Ecto neural progenitor cell (in vitro differentiated cells): ENCODE results near the gene KRTAP10-2.
A peak's percentile ranks its signal among the peaks of the same experiment; 100 is the strongest.
"Not testable (repeated sequence)": the region's sequence is repeated elsewhere in the genome, so short reads cannot be mapped to it uniquely, and the experiment has no call there.

Source experiments
- DNase-seq: peaks from one replicate; pipeline ENCODE4 v3.0.0-alpha.2; 2018; ENCODE audit warnings: low spot score

Gene KRTAP10-2

DNA sequence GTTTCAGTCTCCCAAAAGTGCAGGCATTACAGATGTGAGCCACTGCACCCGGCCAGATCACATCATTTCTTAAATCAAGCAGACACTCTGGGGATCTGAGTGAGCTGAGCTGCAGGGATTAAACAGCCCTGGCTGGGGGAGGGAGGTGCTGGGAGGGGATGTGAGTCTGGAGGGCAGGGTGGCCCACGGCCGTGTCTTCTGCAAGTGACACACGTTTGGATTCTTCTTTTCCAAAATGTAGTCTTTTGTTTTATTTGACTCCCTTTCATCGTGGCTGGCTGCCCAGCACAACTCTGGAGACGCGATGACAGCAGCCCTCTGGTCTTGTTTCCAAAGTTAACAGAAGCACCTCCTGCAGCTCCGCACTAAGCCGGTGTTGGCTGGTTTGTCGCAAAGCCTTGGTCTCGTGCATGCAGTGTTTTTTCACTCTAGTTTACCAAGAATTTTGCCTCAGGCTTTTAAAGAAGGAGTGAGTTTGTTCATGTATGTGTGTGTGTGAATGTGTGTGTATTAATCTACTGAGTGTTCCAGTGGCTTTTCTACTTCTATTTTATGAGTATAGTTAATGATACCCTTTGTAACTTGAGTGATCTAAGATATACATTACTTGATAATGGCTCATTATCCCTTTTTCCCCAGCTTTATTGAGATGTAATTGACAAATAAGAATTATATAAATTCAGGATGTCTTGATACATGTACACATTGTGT lies 31.9 kb upstream of the KRTAP10-2 start:
- peak; percentile 66 for DNase-seq

DNA sequence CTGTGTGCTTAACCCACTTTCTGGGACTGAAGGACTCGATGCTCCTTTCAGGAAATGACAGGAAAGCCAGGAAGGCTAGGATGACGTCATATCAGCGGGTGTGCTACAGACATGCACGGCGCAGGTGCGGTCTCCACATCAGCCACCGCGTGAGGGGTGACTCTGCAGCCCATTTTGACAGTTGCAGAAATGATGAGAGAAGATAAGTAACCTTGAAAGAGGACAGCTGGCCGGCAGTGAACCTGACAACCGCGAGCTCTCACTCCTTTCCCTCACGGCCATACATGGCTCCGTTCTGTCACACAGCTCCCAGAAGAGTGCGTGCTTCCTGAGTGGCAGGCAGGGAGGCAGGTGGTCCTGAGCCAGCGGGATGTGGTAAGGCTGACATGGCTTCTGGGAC lies 30.8 kb upstream of the KRTAP10-2 start:
- DNase-seq = peak; percentile 35

DNA sequence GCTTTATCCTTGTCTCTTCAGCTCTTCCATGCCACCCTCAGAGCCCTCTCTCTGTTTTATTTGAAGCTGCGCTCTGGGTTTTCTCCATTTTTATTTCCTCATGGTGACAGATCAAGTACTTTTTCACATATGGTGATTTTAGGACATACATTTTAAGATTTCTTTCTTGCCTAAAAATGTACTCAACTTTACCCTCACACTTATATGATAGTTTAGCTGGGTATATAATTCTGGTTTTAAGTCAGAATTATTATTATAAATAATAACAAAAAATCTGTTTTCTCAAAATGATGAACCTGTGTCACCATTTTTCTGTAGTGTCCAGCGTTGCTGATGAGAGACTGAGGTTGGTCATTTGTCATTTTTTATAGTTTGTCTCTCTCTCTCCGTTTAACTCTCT lies 29.9 kb upstream of the KRTAP10-2 start:
- DNase-seq = no peak

DNA sequence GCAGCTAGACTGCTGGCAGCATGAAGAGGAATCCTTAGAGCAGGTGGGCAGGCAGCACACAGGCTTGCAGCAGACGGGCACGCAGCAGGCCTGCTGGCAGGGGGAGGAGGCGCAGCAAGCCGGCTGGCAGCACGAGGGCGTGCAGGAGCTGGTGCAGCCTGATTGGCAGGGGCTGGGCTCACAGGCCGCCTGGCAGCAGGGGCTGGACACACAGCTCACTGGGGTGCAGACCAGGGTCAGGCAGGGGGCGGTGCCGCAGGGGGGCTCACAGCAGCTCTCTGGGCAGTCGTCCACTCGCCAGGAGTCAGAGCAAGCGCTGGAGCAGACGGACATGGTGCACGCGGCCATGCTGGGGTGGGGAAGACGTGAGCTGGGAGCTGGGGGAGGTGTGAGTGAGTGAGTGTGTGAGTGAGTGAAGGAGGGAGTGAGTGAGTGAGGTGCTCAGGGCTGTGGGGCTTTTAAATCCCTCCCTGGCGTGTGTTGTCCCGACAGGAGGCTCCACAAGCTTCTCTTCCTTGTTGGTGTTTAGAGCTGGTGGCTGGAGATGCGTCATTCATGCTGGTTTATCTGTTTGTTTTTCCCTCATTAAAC lies 29.0 kb upstream of the KRTAP10-2 start, which contains the start of gene KRTAP10-5:
KRTAP10-5 (minus strand) TSS at position 374 of the 591 bp plus-strand sequence; CDS start at position 348, 26 bp downstream.
- peak; percentile 48 for DNase-seq

DNA sequence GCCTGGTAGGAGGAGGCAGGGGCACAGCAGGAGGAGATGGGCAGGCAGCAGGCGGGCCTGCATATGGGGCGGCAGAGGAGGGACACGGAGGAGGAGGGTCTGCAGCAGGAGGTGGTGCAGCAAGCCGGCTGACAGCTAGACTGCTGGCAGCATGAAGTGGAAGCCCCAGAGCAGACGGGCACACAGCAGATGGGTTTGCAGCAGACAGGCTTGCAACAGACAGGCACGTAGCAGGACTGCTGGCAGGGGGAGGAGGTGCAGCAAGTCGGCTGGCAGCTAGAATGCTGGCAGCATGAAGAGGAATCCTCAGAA lies 28.5 kb upstream of the KRTAP10-2 start:
- peak; percentile 32 for DNase-seq

DNA sequence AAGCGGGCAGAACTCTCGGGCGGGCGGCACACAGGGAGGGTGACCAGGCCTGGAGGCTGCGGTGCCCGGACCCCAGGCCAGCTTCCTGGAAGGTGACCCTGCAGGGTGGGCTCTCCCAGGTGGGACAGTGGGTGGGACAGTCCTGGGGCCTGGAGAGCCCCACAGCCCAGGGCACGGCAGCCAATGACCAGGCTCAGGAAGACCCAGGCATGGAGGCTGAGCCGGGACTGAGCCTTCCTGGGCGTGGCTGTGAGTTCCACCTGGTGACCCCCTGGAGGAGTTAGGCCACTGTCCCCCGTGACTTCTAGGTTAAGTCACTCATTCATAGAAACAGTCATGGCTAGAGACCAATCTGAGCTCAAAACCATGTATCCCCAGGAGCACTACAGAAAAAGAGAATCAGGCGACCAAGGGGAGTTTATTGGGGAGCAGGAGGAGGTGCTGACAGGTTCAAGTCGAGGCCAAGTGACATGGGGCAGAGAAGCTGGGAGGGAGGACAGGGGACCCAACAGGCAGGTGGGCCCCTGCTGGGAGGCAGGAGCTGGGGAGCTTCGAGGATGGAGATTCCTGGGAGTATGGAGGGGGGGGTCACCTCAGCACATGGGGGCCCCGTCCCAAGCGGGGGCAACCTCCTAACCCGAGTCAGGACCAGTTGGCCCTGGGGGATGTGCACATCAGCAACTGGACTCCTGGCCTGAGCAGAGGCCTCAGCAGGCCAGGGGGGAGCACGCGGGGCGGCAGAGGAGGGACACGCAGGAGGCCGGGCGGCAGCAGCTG lies 27.9 kb upstream of the KRTAP10-2 start:
- DNase-seq = no peak

DNA sequence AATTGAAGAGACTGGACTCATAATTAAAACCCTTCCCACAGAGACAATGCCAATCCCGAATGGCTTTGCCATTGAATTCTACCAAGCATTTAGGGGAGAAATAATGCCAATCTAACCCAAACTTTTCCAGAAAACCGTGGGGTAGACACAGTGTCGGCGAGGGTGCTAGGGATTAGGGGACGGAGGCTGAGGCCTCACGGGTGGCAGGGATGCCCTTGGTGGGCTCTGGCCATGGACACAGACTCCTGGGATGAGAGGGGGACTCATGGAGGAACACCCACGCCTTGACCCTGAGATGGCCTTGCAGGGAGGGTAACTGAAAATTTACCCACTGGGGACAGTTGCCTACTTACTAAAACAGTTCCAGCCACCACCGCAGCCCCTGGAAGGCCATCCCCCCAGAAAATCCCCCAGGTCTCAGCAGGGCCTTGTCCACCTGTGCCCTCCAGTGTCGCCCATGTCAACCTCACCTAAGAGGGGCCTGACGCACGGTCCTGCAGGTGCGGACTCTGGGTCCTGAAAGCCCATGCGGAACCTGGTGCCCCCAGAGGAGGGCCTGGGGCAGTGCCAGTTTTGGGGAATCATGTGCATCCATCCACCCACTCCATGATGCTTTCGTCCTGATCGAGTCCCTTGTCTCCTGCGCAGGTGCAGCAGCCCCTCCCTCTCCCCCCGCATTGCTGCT lies 27.2 kb upstream of the KRTAP10-2 start:
- DNase-seq = no peak

DNA sequence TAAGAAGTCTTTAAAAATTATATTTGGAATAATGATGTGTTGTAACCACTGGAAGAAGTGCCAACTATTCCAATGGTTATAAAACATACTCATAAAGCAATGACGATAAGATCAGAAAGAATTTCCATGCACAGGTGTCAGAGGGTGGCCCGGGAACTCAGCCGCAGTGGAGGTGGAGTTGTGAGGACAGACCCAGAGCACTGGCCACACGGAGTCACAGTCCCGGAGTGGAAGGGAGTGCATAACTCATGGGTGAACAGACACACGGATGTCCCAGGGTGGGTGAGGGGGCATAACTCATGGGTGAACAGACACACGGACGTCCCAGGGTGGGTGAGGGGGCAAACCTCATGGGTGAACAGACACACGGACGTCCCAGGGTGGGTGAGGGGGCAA lies 24.7 kb upstream of the KRTAP10-2 start:
- no peak for DNase-seq

DNA sequence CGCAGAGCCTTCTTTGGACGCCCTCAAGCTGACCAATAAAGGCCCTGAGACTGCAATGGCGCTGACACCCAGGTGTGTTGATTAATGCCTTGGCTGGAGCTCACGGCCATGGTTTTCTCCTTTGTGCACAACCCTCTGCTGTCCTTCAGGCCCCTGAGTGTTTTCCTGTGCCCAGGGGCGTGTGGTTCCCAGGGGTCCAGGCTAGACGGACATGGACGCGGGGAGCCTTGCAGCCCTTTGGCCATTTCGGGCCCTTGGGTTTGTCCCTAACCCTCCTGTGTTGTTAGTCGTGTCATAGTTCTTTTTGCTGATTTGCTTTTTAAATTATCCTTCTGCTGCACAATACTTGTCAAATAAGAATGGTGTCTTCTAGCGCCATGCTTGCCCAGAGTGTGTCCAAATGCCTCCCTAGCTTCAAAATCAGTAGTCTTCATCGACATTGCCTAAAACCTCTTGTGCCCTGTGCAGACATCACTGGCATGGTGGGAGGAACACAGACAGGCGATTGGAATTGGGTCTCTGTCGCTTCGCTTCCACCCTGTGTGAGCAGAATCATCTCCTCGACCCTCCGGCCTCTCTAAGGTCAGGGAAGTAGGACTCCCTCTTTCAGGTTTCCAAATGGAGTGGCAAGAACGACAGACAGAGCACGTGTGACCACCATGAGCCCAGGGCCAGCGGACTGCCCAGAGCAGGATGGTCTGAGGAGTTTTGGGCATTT lies 24.2 kb upstream of the KRTAP10-2 start:
- peak; percentile 40 for DNase-seq

DNA sequence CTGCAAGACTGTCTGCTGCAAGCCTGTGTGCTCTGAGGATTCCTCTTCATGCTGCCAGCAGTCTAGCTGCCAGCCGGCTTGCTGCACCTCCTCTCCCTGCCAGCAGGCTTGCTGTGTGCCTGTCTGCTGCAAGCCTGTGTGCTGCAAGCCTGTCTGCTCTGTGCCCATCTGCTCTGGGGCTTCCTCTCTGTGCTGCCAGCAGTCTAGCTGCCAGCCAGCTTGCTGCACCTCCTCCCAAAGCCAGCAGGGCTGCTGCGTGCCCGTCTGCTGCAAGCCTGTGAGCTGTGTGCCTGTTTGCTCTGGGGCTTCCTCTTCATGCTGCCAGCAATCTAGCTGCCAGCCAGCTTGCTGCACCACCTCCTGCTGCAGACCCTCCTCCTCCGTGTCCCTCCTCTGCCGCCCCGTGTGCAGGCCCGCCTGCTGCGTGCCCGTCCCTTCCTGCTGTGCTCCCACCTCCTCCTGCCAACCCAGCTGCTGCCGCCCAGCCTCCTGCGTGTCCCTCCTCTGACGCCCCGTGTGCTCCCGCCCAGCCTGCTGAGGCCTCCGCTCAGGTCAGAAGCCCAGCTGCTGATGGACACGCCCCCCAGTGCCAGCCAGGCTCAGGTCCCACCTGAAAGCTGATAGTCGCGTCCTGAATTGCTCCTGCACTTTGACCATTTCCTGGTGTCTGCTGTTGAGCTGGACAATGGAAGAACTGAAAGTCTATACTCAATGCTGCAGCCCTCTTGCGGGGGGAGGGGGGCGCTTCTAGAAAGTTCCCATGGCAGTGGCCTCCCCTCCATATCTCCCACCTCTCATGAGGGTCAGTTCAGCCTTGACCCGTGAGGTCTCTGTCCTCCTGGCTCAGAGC lies 23.4 kb upstream of the KRTAP10-2 start:
- DNase-seq = peak; percentile 41

DNA sequence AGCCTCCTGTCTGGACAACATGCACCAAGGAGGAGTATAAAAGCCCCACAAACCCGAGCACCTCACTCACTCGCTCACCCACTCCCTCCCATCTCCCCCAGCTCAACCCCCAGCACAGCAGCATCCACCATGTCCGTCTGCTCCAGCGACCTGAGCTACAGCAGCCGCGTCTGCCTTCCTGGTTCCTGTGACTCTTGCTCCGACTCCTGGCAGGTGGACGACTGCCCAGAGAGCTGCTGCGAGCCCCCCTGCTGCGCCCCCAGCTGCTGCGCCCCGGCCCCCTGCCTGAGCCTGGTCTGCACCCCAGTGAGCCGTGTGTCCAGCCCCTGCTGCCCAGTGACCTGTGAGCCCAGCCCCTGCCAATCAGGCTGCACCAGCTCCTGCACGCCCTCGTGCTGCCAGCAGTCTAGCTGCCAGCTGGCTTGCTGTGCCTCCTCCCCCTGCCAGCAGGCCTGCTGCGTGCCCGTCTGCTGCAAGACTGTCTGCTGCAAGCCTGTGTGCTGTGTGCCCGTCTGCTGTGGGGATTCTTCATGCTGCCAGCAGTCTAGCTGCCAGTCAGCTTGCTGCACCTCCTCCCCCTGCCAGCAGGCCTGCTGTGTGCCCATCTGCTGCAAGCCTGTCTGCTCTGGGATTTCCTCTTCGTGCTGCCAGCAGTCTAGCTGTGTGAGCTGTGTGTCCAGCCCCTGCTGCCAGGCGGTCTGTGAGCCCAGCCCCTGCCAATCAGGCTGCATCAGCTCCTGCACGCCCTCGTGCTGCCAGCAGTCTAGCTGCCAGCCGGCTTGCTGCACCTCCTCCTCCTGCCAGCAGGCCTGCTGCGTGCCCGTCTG lies 22.5 kb upstream of the KRTAP10-2 start, which contains the start of gene KRTAP10-4:
KRTAP10-4 (plus strand) TSS at position 100 of the 827 bp plus-strand sequence; CDS start at position 130, 30 bp downstream.
- not testable (repeated sequence) for DNase-seq

DNA sequence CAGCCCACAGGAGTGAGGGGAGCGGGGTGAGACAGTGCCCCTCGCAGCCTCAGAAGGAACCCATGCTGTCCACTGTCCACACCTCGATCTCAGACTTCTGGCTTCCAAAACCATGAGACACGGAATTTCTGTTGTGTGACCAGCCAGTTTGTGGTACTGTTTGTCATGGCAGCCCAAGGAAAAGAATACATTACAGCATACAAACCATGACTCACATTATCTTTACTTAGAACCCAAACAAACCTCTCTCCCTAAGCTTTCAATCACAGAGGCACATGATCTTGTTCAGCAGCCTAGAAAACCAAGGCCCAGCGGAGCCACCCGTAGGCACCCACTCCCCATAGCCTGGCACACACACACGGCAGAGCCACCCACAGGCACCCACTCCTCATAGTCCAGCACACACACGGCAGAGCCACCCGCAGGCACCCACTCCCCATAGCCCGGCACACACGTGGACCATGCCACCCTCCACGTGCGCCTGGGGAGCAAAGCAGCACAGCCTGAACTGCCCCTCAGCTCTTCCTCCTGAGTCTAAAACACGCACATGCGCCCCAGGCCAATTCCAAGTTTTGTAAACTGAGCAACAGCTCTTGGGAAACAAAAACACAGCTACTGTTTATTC lies 21.8 kb upstream of the KRTAP10-2 start:
- DNase-seq = no peak

DNA sequence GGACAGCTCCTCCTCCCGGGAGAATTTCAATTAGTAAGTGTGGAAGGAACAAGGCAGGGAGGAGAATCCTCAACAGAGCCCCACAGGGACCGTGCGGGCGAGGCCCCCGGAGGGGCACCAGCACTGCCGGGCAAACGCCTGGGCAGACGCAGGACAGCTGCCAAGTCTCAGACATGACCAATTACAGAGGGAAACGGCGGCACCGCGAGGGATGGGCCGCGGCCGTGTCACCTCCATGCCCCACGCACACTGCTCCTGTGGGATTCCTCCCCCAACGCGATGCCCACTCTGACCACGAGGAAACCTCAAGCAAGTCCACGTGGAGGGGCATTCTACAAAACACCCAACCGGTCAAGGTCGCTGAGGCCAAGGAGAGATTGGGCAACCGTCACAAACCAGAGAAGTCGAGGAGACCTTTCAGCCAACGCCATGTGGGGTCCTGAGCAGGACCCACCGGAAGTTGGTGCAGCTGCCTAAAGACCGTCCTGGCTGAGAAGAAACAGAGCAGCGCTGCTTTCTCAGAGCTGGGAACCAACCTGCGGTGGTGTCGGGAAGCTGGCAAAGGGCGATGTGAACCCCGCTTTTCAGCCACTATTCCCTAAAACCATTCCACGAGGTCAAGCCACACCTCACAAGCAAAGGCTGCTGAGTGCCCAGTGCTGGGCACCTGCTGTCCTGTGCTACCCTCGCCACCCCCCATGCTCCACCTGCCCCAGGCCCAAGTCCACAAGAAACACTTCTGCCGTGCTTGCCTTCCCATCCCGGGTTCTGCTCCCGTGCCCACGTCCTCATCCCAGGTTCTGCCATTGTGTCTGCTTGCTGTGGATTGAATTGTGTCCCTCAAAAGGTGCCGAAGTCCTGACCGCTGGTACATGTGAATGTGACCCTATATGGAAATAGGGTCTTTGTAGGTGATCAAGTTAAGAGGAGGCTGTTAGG lies 20.8 kb upstream of the KRTAP10-2 start:
- no peak for DNase-seq

DNA sequence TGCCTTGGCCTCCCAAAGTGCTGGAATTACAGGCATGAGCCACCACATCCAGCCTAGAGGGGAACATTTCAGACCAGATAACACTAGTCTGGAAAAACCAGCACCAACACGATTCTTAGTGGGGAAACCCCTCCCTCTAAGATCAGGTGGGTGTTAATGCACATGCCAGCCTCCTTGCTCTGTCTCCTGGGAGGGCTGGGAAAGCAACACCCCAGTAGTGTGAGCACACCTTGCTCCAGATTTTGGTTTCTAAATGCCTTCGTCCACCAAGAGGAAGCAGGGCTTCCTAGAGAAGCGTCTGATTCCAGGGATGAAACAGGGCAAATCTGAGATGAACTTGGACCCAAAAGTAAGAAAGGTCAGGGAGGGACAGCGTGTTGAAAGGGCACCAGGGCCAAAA lies 20.0 kb upstream of the KRTAP10-2 start:
- DNase-seq = no peak

DNA sequence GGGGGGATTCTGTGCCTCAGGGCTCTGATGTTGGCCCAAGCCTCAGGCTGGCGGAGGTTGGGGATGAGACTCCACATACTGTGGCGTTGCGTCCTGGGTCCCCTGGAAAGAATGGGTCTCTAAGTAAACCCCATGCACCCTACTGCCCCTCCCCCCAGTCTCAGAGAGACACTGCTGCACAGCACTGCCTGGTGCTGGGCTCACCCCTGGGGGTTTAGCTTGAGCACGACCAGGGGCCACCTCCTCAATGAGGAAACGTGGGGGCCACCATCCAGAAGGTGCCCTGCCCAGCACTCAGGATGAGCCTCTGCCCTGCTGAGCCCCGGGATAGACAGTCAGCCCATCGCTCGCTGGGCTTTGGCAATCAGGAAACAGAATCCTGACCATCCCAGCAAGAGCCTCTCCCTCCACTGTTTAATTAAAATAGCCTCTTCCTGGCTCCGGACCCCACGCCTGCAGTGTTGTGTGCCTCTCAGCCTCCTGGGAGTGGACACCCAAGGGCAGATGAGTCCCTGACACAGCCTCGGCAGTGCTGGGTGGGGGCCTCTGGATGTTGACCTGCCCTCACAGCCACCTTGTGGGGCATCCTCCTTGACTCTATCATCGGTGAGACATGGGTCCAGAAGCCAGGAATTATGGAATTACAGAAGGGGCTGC lies 18.7 kb upstream of the KRTAP10-2 start:
- no peak for DNase-seq

DNA sequence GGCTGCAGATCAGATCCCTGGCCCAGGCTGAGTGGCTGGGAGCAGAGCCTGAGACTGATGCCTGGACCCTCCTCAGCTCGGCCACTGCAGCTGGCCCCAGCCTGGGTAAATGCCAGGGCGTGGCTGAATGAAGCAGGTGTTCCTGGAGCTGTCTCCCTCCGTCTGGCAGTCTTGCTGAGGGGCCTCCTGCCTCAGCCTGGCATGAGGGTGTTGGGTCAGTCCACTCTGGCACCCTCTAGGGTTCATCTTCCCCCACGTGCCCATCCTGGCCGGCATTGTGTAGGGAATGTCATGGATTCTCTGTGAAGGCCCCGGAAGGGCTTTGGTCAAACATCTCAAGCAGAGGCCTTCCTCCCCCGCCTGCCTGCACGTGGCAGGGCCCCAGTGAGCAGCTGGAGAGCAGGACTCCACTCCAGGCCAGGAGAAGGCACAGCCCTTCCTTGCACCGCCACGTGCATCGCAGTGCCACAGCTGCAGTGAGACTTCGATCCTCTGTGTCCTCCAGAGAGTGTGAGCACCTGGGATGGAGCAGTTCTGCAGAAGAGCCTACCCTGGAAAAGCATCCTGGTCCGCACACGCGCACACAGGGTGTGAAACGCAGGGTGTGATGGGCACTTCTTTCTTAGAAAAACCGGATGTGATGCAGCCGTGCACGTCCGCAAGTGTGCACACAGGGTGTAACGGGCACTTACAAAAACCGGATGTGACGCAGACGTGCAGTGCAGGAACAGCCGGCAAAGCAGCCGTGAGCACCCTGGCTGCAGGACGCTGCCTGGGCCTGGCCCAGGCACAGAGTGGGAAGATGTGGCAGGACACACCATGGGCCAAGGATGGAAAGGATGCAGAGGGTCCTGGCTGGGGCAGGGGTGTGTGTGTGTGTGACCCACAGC lies 17.6 kb upstream of the KRTAP10-2 start:
- DNase-seq = no peak

DNA sequence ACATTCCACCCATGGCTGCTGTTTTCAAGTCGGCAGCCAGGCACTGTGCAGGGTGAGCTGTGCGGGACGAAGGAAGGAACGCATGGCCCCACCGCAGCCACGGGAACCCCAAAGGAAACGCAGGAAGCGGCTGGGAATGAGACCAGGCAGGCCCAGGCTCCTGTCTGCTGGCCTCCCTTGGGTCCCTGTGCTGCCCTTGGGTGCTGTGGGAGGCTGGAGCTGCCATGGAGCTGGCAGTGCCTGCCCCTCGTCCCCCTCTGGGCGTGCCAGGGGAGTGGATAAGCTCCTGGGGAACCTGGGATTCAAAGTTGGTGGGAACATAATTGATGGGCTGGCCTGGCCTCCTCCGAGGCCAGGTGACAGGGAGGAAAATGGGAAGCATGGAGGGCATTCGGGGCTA lies 17.0 kb upstream of the KRTAP10-2 start:
- DNase-seq = no peak
